Mesendoderm (in vitro differentiated cells): ENCODE results near the gene COBL.

Experiments
- DNase-seq: peaks from one replicate; pipeline ENCODE4 v3.0.0; 2013
- H2AK5ac ChIP-seq: 2 replicates; pipeline ENCODE4 v1.6.1; 2013; ENCODE audit warnings: low read length, inconsistent platforms
- H2BK120ac ChIP-seq: 2 replicates; pipeline ENCODE4 v1.6.1; 2013; ENCODE audit warnings: low read depth, mild to moderate bottlenecking, low read length, moderate library complexity, mixed read lengths
- H2BK15ac ChIP-seq: replicated peaks from 2 replicates; pipeline ENCODE4 v1.6.1; 2013; ENCODE audit warnings: low read depth, mild to moderate bottlenecking, moderate library complexity
- H2BK5ac ChIP-seq: 2 replicates; pipeline ENCODE4 v1.6.1; 2013; ENCODE audit warnings: low read length, inconsistent platforms
- H3K18ac ChIP-seq: 2 replicates; pipeline ENCODE4 v1.6.1; 2013; ENCODE audit warnings: mild to moderate bottlenecking, low read length, mixed read lengths
- H3K23ac ChIP-seq: one replicate; pipeline ENCODE4 v1.6.1; 2013; ENCODE audit warnings: low read length
- H3K27ac ChIP-seq: 2 replicates; pipeline ENCODE4 v1.5.1; 2013; ENCODE audit warnings: low read depth, mild to moderate bottlenecking, inconsistent platforms, low read length, moderate library complexity
- H3K27me3 ChIP-seq: 2 replicates; pipeline ENCODE4 v1.6.1; 2013; ENCODE audit warnings: low read length, control low read depth, mild to moderate bottlenecking, inconsistent platforms; ENCODE audit not compliant: insufficient read depth, poor library complexity
- H3K36me3 ChIP-seq: 2 replicates; pipeline ENCODE4 v1.6.1; 2013; ENCODE audit warnings: low read length, inconsistent platforms; ENCODE audit not compliant: control insufficient read depth, insufficient read depth
- H3K4ac ChIP-seq: one replicate; pipeline ENCODE4 v1.6.1; 2013; ENCODE audit warnings: low read depth, mild to moderate bottlenecking, low read length, moderate library complexity
- H3K4me1 ChIP-seq: 2 replicates; pipeline ENCODE4 v1.6.1; 2013; ENCODE audit warnings: low read depth, low read length, inconsistent platforms; ENCODE audit not compliant: control insufficient read depth
- H3K4me2 ChIP-seq: 2 replicates; pipeline ENCODE4 v1.6.1; 2013; ENCODE audit warnings: low read length
- H3K4me3 ChIP-seq: 2 replicates; pipeline ENCODE4 v1.5.1; 2013; ENCODE audit warnings: mild to moderate bottlenecking, low read length
- H3K56ac ChIP-seq: one replicate; pipeline ENCODE4 v1.6.1; 2013; ENCODE audit warnings: low read length
- H3K79me1 ChIP-seq: 2 replicates; pipeline ENCODE4 v1.6.1; 2013; ENCODE audit warnings: low read length, inconsistent platforms
- H3K79me2 ChIP-seq: 2 replicates; pipeline ENCODE4 v1.6.1; 2013; ENCODE audit warnings: mild to moderate bottlenecking, low read length; ENCODE audit not compliant: control insufficient read depth, insufficient read depth
- H3K9ac ChIP-seq: 2 replicates; pipeline ENCODE4 v1.6.1; 2013; ENCODE audit warnings: low read length, inconsistent platforms
- H4K5ac ChIP-seq: one replicate; pipeline ENCODE4 v1.6.1; 2013; ENCODE audit warnings: low read length
- H4K8ac ChIP-seq: one replicate; pipeline ENCODE4 v1.6.1; 2013; ENCODE audit warnings: low read depth, mild to moderate bottlenecking, control low read depth, low read length, moderate library complexity
- WGBS: extraction: QIAGEN DNeasy Blood & Tissue Kit; methylation state at CpG from one replicate; pipeline ENCODE4 v1.1.7; 2013; ENCODE audit warnings: low lambda C conversion rate, missing lambda C conversion rate; ENCODE audit not compliant: insufficient coverage; ENCODE audit errors: extremely low coverage; 5-methylcytosine and 5-hydroxymethylcytosine counted together

COBL gene

DNA sequence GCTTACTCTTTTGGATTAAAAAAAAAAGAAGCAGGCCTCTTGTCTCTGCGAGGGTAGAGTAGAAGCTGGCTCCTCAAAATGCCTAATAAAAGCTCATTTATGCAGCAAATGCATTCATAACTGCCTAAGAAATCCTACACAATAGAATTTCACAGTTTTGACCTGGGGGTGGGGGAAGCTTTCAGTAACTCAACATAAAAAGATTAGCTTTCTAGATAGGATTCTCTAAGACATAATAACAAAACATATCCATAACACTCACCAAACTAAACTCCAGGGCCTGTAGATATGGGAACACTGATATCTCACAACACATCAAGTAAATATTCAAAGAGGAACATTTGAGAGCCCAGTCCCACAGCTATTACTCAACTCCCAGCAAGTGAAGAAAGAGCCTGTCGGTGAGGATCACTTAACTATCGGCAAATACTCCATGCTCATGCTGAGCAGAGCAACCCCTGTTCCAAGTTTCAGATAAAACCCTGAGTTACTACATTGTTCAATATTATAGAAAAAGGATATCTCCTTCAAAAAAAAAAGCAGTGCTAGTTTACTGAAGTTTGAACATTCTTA lies 88.1 kb downstream of the COBL start:
- H3K27me3 ChIP-seq, result no peaks in the 10 kb centered on the region
- H3K4ac ChIP-seq, result no peak overlapping the region
- H3K36me3 ChIP-seq, result no peaks in the 10 kb centered on the region
- no peak overlapping the region for H2BK15ac ChIP-seq
- H4K5ac ChIP-seq, result no peak overlapping the region
- H3K79me2 ChIP-seq, result no peaks in the 10 kb centered on the region
- H4K8ac ChIP-seq, result no peak overlapping the region
- H3K4me2 ChIP-seq, result no peak overlapping the region
- no peak overlapping the region for H3K4me3 ChIP-seq
- H3K56ac ChIP-seq, result no peak overlapping the region
- no CpG with 5 or more reads among the region's 3 CpGs for WGBS
- no peak overlapping the region for H3K27ac ChIP-seq
- H3K4me1 ChIP-seq, result no peaks in the 10 kb centered on the region
- no peak overlapping the region for H2BK5ac ChIP-seq
- no peak for DNase-seq
- H3K9ac ChIP-seq, result no peak overlapping the region
- H3K18ac ChIP-seq, result no peak overlapping the region
- H3K23ac ChIP-seq, result no peak overlapping the region
- no peaks in the 10 kb centered on the region for H3K79me1 ChIP-seq
- H2BK120ac ChIP-seq, result no peak overlapping the region
- no peak overlapping the region for H2AK5ac ChIP-seq

DNA sequence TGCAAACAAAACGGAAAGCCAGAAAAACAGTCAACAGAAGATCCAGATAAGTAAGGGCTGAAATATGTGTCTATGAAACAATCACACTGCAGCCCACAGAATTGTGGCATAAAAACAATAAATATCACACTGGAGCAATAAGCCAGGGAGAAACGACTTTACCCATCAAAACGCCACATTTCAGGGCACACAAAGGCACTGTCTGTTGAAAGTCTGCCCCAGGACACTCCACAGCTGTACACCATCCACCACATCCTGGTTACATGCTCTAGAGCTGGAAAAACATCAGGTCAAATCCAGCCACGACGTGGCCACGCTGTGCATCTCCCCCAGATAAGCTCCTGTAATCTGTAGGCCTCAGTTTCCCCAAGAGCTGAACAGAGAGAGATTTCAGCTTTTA lies 88.7 kb downstream of the COBL start:
- no peak overlapping the region for H3K56ac ChIP-seq
- H3K79me1 ChIP-seq, result no peaks in the 10 kb centered on the region
- H3K9ac ChIP-seq, result no peak overlapping the region
- H4K5ac ChIP-seq, result no peak overlapping the region
- no peak overlapping the region for H3K4me3 ChIP-seq
- H4K8ac ChIP-seq, result no peak overlapping the region
- no peak overlapping the region for H2BK15ac ChIP-seq
- H3K18ac ChIP-seq, result no peak overlapping the region
- H3K27me3 ChIP-seq, result no peaks in the 10 kb centered on the region
- H3K4ac ChIP-seq, result no peak overlapping the region
- no peaks in the 10 kb centered on the region for H3K79me2 ChIP-seq
- H2AK5ac ChIP-seq, result no peak overlapping the region
- H3K27ac ChIP-seq, result no peak overlapping the region
- H3K23ac ChIP-seq, result no peak overlapping the region
- DNase-seq, result no peak
- H3K36me3 ChIP-seq, result no peaks in the 10 kb centered on the region
- H2BK5ac ChIP-seq, result no peak overlapping the region
- H3K4me2 ChIP-seq, result no peak overlapping the region
- no peaks in the 10 kb centered on the region for H3K4me1 ChIP-seq
- H2BK120ac ChIP-seq, result no peak overlapping the region
- WGBS, result no CpG with 5 or more reads among the region's 6 CpGs

- no CpG with 5 or more reads among the region's 10 CpGs for WGBS
- H2AK5ac ChIP-seq, result no peak overlapping the region
- no peak overlapping the region for H3K4me2 ChIP-seq
- H3K27me3 ChIP-seq, result no peaks in the 10 kb centered on the region
- no peak overlapping the region for H4K8ac ChIP-seq
- H3K18ac ChIP-seq, result no peak overlapping the region
- no peak overlapping the region for H3K56ac ChIP-seq
- no peak overlapping the region for H2BK5ac ChIP-seq
- no peak overlapping the region for H2BK120ac ChIP-seq
- no peak overlapping the region for H3K9ac ChIP-seq
- no peaks in the 10 kb centered on the region for H3K79me2 ChIP-seq
- H3K23ac ChIP-seq, result no peak overlapping the region
- H3K79me1 ChIP-seq, result no peaks in the 10 kb centered on the region
- no peak overlapping the region for H3K4me3 ChIP-seq
- DNase-seq, result no peak
- no peak overlapping the region for H3K27ac ChIP-seq
- H4K5ac ChIP-seq, result no peak overlapping the region
- no peak overlapping the region for H2BK15ac ChIP-seq
- H3K4me1 ChIP-seq, result no peaks in the 10 kb centered on the region
- H3K36me3 ChIP-seq, result no peaks in the 10 kb centered on the region
- no peak overlapping the region for H3K4ac ChIP-seq
Observed at GRCh38 chr7:51226916-51227535, 89.6 kb downstream of the COBL start.

- H3K18ac ChIP-seq, result no peak overlapping the region
- no peak overlapping the region for H2BK120ac ChIP-seq
- no peak overlapping the region for H3K9ac ChIP-seq
- no peak overlapping the region for H4K8ac ChIP-seq
- H4K5ac ChIP-seq, result no peak overlapping the region
- no peak overlapping the region for H3K4me2 ChIP-seq
- H2AK5ac ChIP-seq, result no peak overlapping the region
- no peak overlapping the region for H3K4me3 ChIP-seq
- no peak overlapping the region for H3K23ac ChIP-seq
- H3K36me3 ChIP-seq, result no peaks in the 10 kb centered on the region
- no peak overlapping the region for H3K56ac ChIP-seq
- H3K79me2 ChIP-seq, result no peaks in the 10 kb centered on the region
- no peak overlapping the region for H3K27ac ChIP-seq
- H3K27me3 ChIP-seq, result no peaks in the 10 kb centered on the region
- no CpG with 5 or more reads among the region's 8 CpGs for WGBS
- no peak for DNase-seq
- no peaks in the 10 kb centered on the region for H3K79me1 ChIP-seq
- H2BK15ac ChIP-seq, result no peak overlapping the region
- no peak overlapping the region for H3K4ac ChIP-seq
- no peak overlapping the region for H2BK5ac ChIP-seq
- H3K4me1 ChIP-seq, result no peaks in the 10 kb centered on the region
Observed at GRCh38 chr7:51226063-51226755, 90.4 kb downstream of the COBL start.

- Histone ChIP-seq H3K56ac (no peak overlapping the region), H4K8ac (no peak overlapping the region), H3K36me3 (no peaks in the 10 kb centered on the region), H3K4me3 (no peak overlapping the region), H3K79me1 (no peaks in the 10 kb centered on the region), H2AK5ac (no peak overlapping the region), H3K18ac (no peak overlapping the region), H2BK120ac (no peak overlapping the region), H3K4me2 (no peak overlapping the region), H2BK15ac (no peak overlapping the region), H3K9ac (no peak overlapping the region), H3K79me2 (no peaks in the 10 kb centered on the region), H4K5ac (no peak overlapping the region), H3K27me3 (no peaks in the 10 kb centered on the region), H2BK5ac (no peak overlapping the region), H3K23ac (no peak overlapping the region), H3K4me1 (no peaks in the 10 kb centered on the region), H3K27ac (no peak overlapping the region), H3K4ac (no peak overlapping the region)
- no CpG with 5 or more reads among the region's 17 CpGs for WGBS
- peak; percentile 50 for DNase-seq
Observed at GRCh38 chr7:51224811-51225595, 91.6 kb downstream of the COBL start.
